ENCODE results near the gene CNTN5. TPM values are rescaled to one million over a fixed set of nuclear protein-coding genes. Genes with fewer than 3 reads are reported as not detected.

Gene CNTN5
- total and polyA plus RNA-seq, 7 donors: under 0.01 to 0.46 TPM; not detected in 5

DNA sequence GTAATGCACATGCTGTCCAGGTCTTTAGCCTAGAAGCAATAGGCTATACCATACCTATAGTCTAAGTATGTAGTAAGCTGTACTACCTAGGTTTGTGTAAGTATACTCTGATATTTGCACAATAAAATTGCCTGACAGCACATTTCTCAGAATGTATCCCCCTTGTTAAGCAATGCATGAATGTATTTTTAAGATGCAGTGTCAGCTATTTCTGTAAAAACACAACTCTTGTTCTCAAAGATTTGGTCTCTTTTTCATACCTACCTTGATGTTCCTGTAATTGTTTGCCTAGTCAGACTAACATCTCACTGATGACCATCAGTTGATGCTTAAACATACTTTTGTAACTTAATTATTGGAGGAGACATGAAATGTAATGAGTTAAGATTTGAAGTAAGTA, 619.9 kb downstream of the CNTN5 start:
- Histone ChIP-seq H3K4me3 (no peak overlapping the region), H3K9me3 (no peaks in the 10 kb centered on the region), H3K27me3 (ENCODE audit: insufficient read depth in 3 of 3, low read length in 2 of 3) (no peaks in the 10 kb centered on the region), H3K4me1 (no peaks in the 10 kb centered on the region), H3K27ac (no peak overlapping the region), H3K36me3 (ENCODE audit: insufficient read depth in 1 of 2, low read depth in 1 of 2) (no peaks in the 10 kb centered on the region)
- intact Hi-C loops (cut with DNase I): no loop called here
- TF ChIP-seq, protein P1, sequence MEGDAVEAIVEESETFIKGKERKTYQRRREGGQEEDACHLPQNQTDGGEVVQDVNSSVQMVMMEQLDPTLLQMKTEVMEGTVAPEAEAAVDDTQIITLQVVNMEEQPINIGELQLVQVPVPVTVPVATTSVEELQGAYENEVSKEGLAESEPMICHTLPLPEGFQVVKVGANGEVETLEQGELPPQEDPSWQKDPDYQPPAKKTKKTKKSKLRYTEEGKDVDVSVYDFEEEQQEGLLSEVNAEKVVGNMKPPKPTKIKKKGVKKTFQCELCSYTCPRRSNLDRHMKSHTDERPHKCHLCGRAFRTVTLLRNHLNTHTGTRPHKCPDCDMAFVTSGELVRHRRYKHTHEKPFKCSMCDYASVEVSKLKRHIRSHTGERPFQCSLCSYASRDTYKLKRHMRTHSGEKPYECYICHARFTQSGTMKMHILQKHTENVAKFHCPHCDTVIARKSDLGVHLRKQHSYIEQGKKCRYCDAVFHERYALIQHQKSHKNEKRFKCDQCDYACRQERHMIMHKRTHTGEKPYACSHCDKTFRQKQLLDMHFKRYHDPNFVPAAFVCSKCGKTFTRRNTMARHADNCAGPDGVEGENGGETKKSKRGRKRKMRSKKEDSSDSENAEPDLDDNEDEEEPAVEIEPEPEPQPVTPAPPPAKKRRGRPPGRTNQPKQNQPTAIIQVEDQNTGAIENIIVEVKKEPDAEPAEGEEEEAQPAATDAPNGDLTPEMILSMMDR (IDR thresholded peaks at IDR 0.05): no peak
- ATAC-seq (no peak), DNase-seq (no peak)

DNA sequence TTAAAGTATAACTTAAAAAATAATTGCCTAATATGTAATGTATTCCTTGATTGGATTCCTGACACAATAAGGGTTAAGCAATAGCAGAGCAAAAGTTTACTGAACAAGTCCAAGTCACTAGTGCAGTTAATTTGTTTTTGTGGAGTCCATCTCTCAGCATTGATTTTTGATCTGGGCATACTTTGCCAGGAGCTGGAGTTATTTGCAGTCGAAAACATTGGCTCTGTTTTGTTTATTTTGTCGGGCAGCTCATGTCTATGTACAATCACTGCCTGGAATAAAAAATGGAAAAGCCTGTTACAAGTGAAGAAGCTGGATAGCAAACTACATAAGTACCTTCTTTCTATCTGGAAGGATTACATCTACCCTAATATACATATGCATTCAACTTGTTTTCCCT, 625.2 kb downstream of the CNTN5 start:
- WGBS, 3 donors: 66 to 83% (median 74%) methylated on average over 2 of the region's 2 CpGs
- ATAC-seq (no peak), DNase-seq (no peak)
- no peak overlapping the region for H3K4me3 ChIP-seq
- H3K4me1 ChIP-seq: no peaks in the 10 kb centered on the region
- no peaks in the 10 kb centered on the region for H3K36me3 ChIP-seq (ENCODE audit: insufficient read depth in 1 of 2, low read depth in 1 of 2)
- no peaks in the 10 kb centered on the region for H3K9me3 ChIP-seq
- TF ChIP-seq, protein P1 (IDR thresholded peaks at IDR 0.05): no peak
- no peak overlapping the region for H3K27ac ChIP-seq
- intact Hi-C loops (cut with DNase I): no loop called here
- no peaks in the 10 kb centered on the region for H3K27me3 ChIP-seq (ENCODE audit: insufficient read depth in 3 of 3, low read length in 2 of 3)

DNA sequence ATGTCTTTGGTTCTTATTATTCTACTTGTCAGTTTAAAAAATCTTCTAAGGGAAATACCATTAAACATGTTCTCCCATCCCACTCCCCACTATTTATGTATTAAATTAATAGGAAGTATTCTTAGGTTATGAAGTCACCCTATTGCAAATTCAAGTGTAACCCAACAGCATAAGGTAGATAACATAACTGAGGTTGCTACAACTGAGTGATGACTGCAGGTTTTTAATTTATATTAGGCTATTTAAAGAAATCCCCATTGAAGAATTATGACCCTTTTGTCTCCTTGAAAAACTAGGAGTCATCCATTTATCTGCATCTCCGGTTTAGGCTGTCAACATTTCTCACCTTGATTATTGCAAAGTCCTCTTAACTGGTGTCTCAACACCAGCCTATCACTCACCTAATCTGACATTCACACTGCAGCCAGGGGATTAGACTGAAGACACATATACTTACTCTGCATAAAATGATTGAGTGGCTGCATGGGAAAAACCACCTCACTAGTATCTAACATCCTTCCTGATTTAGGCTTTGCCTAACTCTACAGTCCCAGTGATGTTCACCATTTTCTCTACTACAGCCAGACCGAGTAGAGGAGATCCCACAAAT, 649.4 kb downstream of the CNTN5 start:
- 66 to 73% (median 66%) methylated on average over 2 of the region's 2 CpGs for WGBS, 3 donors
- H3K4me1 ChIP-seq: no peaks in the 10 kb centered on the region
- no peak overlapping the region for H3K4me3 ChIP-seq
- H3K27me3 ChIP-seq (ENCODE audit: insufficient read depth in 3 of 3, low read length in 2 of 3): no peaks in the 10 kb centered on the region
- intact Hi-C loops (cut with DNase I): no loop called here
- DNase-seq: no peak
- H3K36me3 ChIP-seq (ENCODE audit: insufficient read depth in 1 of 2, low read depth in 1 of 2): no peaks in the 10 kb centered on the region
- no peaks in the 10 kb centered on the region for H3K9me3 ChIP-seq
- H3K27ac ChIP-seq: no peak overlapping the region
- no peak for ATAC-seq
- TF ChIP-seq, protein P1 (IDR thresholded peaks at IDR 0.05): no peak

DNA sequence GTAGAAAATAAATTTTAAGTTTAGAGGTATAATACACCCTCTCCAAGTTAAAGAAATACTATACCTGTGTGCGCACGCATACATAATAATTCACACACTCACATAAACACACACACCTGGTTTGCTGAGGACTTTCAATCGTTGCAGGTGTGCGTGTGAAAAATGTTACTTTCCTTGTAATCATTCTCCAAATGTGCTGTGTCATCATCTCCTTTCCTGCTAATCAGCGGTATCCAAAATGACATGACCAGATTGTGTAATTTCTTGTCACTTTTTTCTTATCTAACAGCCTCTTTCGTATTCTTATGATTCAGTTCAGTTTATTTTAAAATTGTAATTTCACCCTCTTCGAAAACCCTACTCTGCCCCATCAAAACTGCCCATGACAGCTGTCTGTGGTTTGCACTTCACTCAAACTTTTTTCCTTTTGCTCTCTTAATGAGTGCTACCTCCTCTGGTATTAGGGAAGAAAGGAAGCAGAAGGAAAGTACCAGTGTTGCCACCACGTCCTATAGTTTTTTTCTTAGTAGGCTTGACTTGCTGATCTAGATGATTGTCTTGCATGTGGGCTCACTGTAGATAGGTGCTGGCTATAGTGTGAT, 651.2 kb downstream of the CNTN5 start:
- intact Hi-C loops (cut with DNase I): no loop called here
- 77 to 86% (median 82%) methylated on average over 8 of the region's 8 CpGs for WGBS, 3 donors

More for the DNA sequence above, 651.2 kb downstream of the CNTN5 start:
- no peak for ATAC-seq
- Histone ChIP-seq H3K27ac (no peak overlapping the region), H3K4me3 (no peak overlapping the region), H3K9me3 (no peaks in the 10 kb centered on the region), H3K4me1 (no peaks in the 10 kb centered on the region), H3K27me3 (ENCODE audit: insufficient read depth in 3 of 3, low read length in 2 of 3) (no peaks in the 10 kb centered on the region), H3K36me3 (ENCODE audit: insufficient read depth in 1 of 2, low read depth in 1 of 2) (no peaks in the 10 kb centered on the region)
- TF ChIP-seq, protein P1 (IDR thresholded peaks at IDR 0.05): no peak
- DNase-seq: no peak

Measured in psoas muscle (tissue), 8 donors.